Fibroblast of mammary gland (primary cell): Measurements from ENCODE around the gene B4GALT4.
A peak's percentile ranks its signal among the peaks of the same experiment; 100 is the strongest.
"Not testable (repeated sequence)": the region's sequence is repeated elsewhere in the genome, so short reads cannot be mapped to it uniquely, and the experiment has no call there.

Experiments
- DNase-seq: peaks from one replicate; pipeline ENCODE4 v3.0.0-alpha.2; 2010; ENCODE audit warnings: low read depth
- H3K4me3 ChIP-seq: 2 replicates; pipeline ENCODE4 v1.5.1; 2011; ENCODE audit warnings: low read depth, mild to moderate bottlenecking, low read length, moderate library complexity; ENCODE audit not compliant: control insufficient read depth
- CTCF ChIP-seq: conservative IDR thresholded peaks from 2 replicates; pipeline ENCODE4 v1.5.1; 2011; ENCODE audit warnings: low read depth, low read length, inconsistent platforms; ENCODE audit not compliant: control insufficient read depth, insufficient read depth

Gene B4GALT4

GRCh38 chr3:119240591-119241434 lies at the start of gene B4GALT4:
Gene B4GALT4, minus strand, starts transcription at chr3:119240878. Its CDS starts 10,779 bp downstream, at chr3:119230099.
- no peak for TF ChIP-seq CTCF
- DNase-seq, result peak; percentile 80
- H3K4me3 ChIP-seq, result peak within 1 kb of the TSS; percentile 77

- H3K4me3 ChIP-seq, result no peak overlapping the region
- DNase-seq, result no peak
- TF ChIP-seq CTCF, result no peak
Observed at GRCh38 chr3:119289404-119289770, 48.7 kb upstream of the B4GALT4 start.

GRCh38 chr3:119288669-119289403 lies 48.2 kb upstream of the B4GALT4 start:
- DNase-seq, result no peak
- no peak overlapping the region for H3K4me3 ChIP-seq
- no peak for TF ChIP-seq CTCF

GRCh38 chr3:119279584-119280243 lies 39.0 kb upstream of the B4GALT4 start:
- no peak for TF ChIP-seq CTCF
- no peak for DNase-seq
- H3K4me3 ChIP-seq, result no peak overlapping the region

- no peak for DNase-seq
- no peak overlapping the region for H3K4me3 ChIP-seq
- no peak for TF ChIP-seq CTCF
Observed at GRCh38 chr3:119279101-119279554, 38.5 kb upstream of the B4GALT4 start.

GRCh38 chr3:119276680-119277079 lies 36.0 kb upstream of the B4GALT4 start:
- H3K4me3 ChIP-seq, result no peak overlapping the region
- no peak for TF ChIP-seq CTCF
- no peak for DNase-seq

GRCh38 chr3:119270212-119270611 lies 29.5 kb upstream of the B4GALT4 start:
- not testable (repeated sequence) for DNase-seq, H3K4me3 ChIP-seq
